Measurements from ENCODE around the gene CTTNBP2.

GRCh38 chr7:117896339-117896738 is 23.1 kb upstream of the CTTNBP2 start:
- TF ChIP-seq CTCF (conservative IDR thresholded peaks at IDR 0.05; ENCODE audit: low read depth, low read length), result no peak
- TF ChIP-seq BHLHE40 (IDR thresholded peaks at IDR 0.05; ENCODE audit: low read depth, low read length), result no peak
- no peak for TF ChIP-seq SMC3 (IDR thresholded peaks at IDR 0.05; ENCODE audit: low read depth, low read length)
- no peak for TF ChIP-seq POLR2A (IDR thresholded peaks at IDR 0.05; ENCODE audit: low read depth, low read length)
- no peak for TF ChIP-seq CEBPB (IDR thresholded peaks at IDR 0.05; ENCODE audit: low read depth, low read length)
- no peak for TF ChIP-seq RFX5 (IDR thresholded peaks at IDR 0.05; ENCODE audit: low read depth, low read length)
